Liver (tissue), 9 donors: ENCODE results near the gene BCAT1. TPM values are rescaled to one million over a fixed set of nuclear protein-coding genes. Genes with fewer than 3 reads are reported as not detected.

Experiments used
- DNase-seq: peaks from one replicate; pipeline ENCODE4 v3.0.0-alpha.2; 2017; ENCODE audit warnings: low spot score
- H3K27ac ChIP-seq, 2 donors: one replicate each; pipeline ENCODE4 v1.7.0; 2013; ENCODE audit warnings: inconsistent platforms in 2 of 2, low read length in 2 of 2, control low read depth in 1 of 2, low read depth in 1 of 2, mild to moderate bottlenecking in 1 of 2
- H3K27me3 ChIP-seq, 4 donors: one replicate each; pipeline versions ENCODE4 v1.6.1 to v1.7.0; 2013; ENCODE audit warnings: low read length in 3 of 4, inconsistent platforms in 1 of 4, mild to moderate bottlenecking in 1 of 4, moderate library complexity in 1 of 4; ENCODE audit not compliant: control insufficient read depth in 4 of 4, insufficient read depth in 4 of 4
- H3K36me3 ChIP-seq, 4 donors: one replicate each; pipeline versions ENCODE4 v1.6.1 to v1.7.0; 2013; ENCODE audit warnings: low read length in 3 of 4, mild to moderate bottlenecking in 3 of 4, low read depth in 1 of 4, moderate library complexity in 1 of 4; ENCODE audit not compliant: control insufficient read depth in 4 of 4, insufficient read depth in 3 of 4
- H3K4me1 ChIP-seq, 4 donors: one replicate each; pipeline versions ENCODE4 v1.6.1 to v1.7.0; 2013; ENCODE audit warnings: low read length in 3 of 4, mild to moderate bottlenecking in 3 of 4, moderate library complexity in 1 of 4; ENCODE audit not compliant: control insufficient read depth in 4 of 4, insufficient read depth in 4 of 4
- H3K4me3 ChIP-seq, 3 donors: one replicate each; pipeline versions ENCODE4 v1.6.1 to v1.7.0; 2013; ENCODE audit warnings: low read length in 3 of 3, control low read depth in 1 of 3, low read depth in 1 of 3, mild to moderate bottlenecking in 1 of 3
- H3K9ac ChIP-seq, 2 donors: one replicate each; pipeline ENCODE4 v1.7.0; 2013; ENCODE audit warnings: low read length in 2 of 2, mild to moderate bottlenecking in 2 of 2, moderate library complexity in 2 of 2, control low read depth in 1 of 2, low read depth in 1 of 2
- H3K9me3 ChIP-seq, 4 donors: one replicate each; pipeline versions ENCODE4 v1.6.1 to v1.7.0; 2013; ENCODE audit warnings: low read length in 3 of 4; ENCODE audit not compliant: control insufficient read depth in 4 of 4
- FOXA1 ChIP-seq: IDR thresholded peaks from 2 replicates; pipeline ENCODE4 v1.6.1; 2016; ENCODE audit warnings: antibody characterized with exemption
- GABPA ChIP-seq, 2 donors: IDR thresholded peaks in 1 of 2; conservative IDR thresholded peaks in 1 of 2; 2 replicates each; pipeline ENCODE4 v1.6.1; 2016; ENCODE audit warnings: antibody characterized with exemption in 2 of 2, mild to moderate bottlenecking in 1 of 2, moderate library complexity in 1 of 2
- HNF4G ChIP-seq: IDR thresholded peaks from 2 replicates; pipeline ENCODE4 v1.6.1; 2016; ENCODE audit warnings: antibody characterized with exemption
- NR2F2 ChIP-seq: IDR thresholded peaks from 2 replicates; pipeline ENCODE4 v1.6.1; 2016; ENCODE audit warnings: antibody characterized with exemption
- REST ChIP-seq: IDR thresholded peaks from 2 replicates; pipeline ENCODE4 v1.6.1; 2016; ENCODE audit warnings: antibody characterized with exemption, mild to moderate bottlenecking
- RXRA ChIP-seq, 2 donors: IDR thresholded peaks; 2 replicates each; pipeline ENCODE4 v1.6.1; 2017 to 2018; ENCODE audit warnings: antibody characterized with exemption in 2 of 2, mild to moderate bottlenecking in 1 of 2
- YY1 ChIP-seq: IDR thresholded peaks from 2 replicates; pipeline ENCODE4 v1.6.1; 2016; ENCODE audit warnings: antibody characterized with exemption, mild to moderate bottlenecking
- ZBTB33 ChIP-seq: IDR thresholded peaks from 2 replicates; pipeline ENCODE4 v1.6.1; 2016; ENCODE audit warnings: antibody characterized with exemption
- WGBS: extraction: QIAGEN DNeasy Blood & Tissue Kit; methylation state at CpG from one replicate; pipeline ENCODE4 v1.1.7; 2013; 5-methylcytosine and 5-hydroxymethylcytosine counted together
- polyA plus RNA-seq, 2 donors: library from polyadenylated mRNA; stranded (reverse) in 1 of 2; unstranded in 1 of 2; fragments of 200-250 nt in 1 of 2; fragments of >200 nt in 1 of 2; fragmentation: Nextera tagmentation in 1 of 2; extraction: Ambion mirVana in 1 of 2; gene quantifications; one replicate each; pipeline versions ENCODE4 v1.2.1 to v1.2.3, GENCODE V29; 2013 to 2015
- total RNA-seq, 2 donors: library from RNA; depleted of rRNA; stranded (reverse); fragments of >200 nt; gene quantifications; one replicate each; pipeline ENCODE4 v1.2.3, GENCODE V29; 2014
- TF ChIP-seq, protein P1 (sequence below): fragments of 150-350 bp; IDR thresholded peaks from 2 replicates; pipeline ENCODE4 v1.5.1; 2017; ENCODE audit warnings: improper control_type of control experiment, low read depth, low read length; ENCODE audit not compliant: missing input control
- TF ChIP-seq, protein P2 (sequence below): IDR thresholded peaks from 2 replicates; pipeline ENCODE4 v1.6.1; 2016; ENCODE audit warnings: antibody characterized with exemption
- donor health status: healthy.
- donor health status: healthy.
- donor health status: healthy.
- donor health status: healthy.
- donor health status: healthy.

The BCAT1 gene
- total and polyA plus RNA-seq, 4 donors: 0.14 to 10.0 (median 0.85) TPM

- H3K4me1 ChIP-seq: no peaks in the 10 kb centered on the region
- WGBS: 80% methylated on average over 1 of the region's 1 CpG
- no peak for DNase-seq
- TF ChIP-seq REST (no peak), HNF4G (no peak), FOXA1 (no peak), NR2F2 (no peak)
- TF ChIP-seq, protein P1, sequence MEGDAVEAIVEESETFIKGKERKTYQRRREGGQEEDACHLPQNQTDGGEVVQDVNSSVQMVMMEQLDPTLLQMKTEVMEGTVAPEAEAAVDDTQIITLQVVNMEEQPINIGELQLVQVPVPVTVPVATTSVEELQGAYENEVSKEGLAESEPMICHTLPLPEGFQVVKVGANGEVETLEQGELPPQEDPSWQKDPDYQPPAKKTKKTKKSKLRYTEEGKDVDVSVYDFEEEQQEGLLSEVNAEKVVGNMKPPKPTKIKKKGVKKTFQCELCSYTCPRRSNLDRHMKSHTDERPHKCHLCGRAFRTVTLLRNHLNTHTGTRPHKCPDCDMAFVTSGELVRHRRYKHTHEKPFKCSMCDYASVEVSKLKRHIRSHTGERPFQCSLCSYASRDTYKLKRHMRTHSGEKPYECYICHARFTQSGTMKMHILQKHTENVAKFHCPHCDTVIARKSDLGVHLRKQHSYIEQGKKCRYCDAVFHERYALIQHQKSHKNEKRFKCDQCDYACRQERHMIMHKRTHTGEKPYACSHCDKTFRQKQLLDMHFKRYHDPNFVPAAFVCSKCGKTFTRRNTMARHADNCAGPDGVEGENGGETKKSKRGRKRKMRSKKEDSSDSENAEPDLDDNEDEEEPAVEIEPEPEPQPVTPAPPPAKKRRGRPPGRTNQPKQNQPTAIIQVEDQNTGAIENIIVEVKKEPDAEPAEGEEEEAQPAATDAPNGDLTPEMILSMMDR: no peak
- no peak overlapping the region for H3K27ac ChIP-seq
- no peak overlapping the region for H3K9ac ChIP-seq
- H3K27me3 ChIP-seq: no peaks in the 10 kb centered on the region
- H3K4me3 ChIP-seq: no peak overlapping the region
- no peaks in the 10 kb centered on the region for H3K9me3 ChIP-seq
- no peaks in the 10 kb centered on the region for H3K36me3 ChIP-seq
These were observed 94.9 kb downstream of the BCAT1 start for GRCh38 chr12:24854017-24854416.

DNA sequence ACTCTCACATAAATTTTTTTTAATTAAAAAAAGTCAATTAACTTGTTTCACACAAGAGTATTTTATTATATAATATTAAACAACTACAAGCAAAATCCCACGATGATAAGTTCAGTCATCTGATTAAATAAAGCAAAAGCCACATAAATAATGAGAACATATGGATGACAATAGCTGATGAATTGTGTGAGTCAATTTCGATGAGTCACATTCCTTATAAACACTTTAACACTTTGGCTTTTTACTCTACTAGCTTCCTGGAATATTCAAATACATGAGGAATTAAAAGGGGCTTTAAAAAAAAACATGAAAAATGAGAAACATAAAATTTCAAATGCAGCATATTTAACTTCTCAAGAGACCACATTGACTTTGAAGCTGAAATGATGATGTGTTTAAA lies 95.3 kb downstream of the BCAT1 start:
- no peak overlapping the region for H3K4me3 ChIP-seq
- no peaks in the 10 kb centered on the region for H3K36me3 ChIP-seq
- DNase-seq: no peak
- no peaks in the 10 kb centered on the region for H3K4me1 ChIP-seq
- WGBS: 78% methylated on average over 2 of the region's 2 CpGs
- no peaks in the 10 kb centered on the region for H3K9me3 ChIP-seq
- H3K27ac ChIP-seq: no peak overlapping the region
- H3K9ac ChIP-seq: no peak overlapping the region
- TF ChIP-seq REST: no peak
- TF ChIP-seq ZBTB33: no peak
- TF ChIP-seq RXRA (IDR thresholded peaks at IDR 0.05): no peak
- no peak for TF ChIP-seq HNF4G
- TF ChIP-seq, protein P2, sequence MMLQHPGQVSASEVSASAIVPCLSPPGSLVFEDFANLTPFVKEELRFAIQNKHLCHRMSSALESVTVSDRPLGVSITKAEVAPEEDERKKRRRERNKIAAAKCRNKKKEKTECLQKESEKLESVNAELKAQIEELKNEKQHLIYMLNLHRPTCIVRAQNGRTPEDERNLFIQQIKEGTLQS: no peak
- no peak for TF ChIP-seq GABPA (IDR thresholded peaks at IDR 0.05 in 1 of 2, conservative IDR thresholded peaks at IDR 0.05 in 1 of 2)
- no peak for TF ChIP-seq YY1
- no peak for TF ChIP-seq NR2F2
- TF ChIP-seq, protein P1: no peak
- H3K27me3 ChIP-seq: no peaks in the 10 kb centered on the region
